ENCODE data around the gene SPANXN5. TPM values are rescaled to one million over a fixed set of nuclear protein-coding genes. Genes with fewer than 3 reads are reported as not detected.
"Not testable (repeated sequence)": the region's sequence is repeated elsewhere in the genome, so short reads cannot be mapped to it uniquely, and the experiment has no call there.

Gene SPANXN5, protein sequence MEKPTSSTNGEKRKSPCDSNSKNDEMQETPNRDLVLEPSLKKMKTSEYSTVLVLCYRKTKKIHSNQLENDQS
- polyA plus RNA-seq (2011; rRNA removed): not detected in 2 replicates
- polyA minus RNA-seq (2011; rRNA and poly(A)+ RNA removed): not detected in 2 replicates

DNA sequence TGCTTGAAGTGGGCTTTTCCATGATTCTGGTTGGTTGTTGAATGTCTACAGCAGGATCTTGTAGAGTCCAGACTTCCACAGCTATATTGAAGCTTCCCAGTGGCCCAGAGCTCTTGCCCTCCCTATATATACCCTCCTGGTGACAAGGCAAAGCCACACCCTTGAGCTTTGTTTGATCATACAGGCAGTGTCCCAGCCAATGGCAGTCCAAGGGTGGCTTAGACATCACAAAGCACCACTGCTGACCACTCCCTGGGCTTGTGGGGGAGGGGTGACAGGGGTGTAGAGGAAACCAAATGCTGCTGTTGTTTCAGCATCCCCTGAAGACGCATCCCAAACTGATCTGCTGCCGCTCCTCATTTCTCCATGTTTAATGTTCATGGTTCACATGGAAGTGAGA lies at the start of gene SPANXN5:
SPANXN5 (minus strand) TSS at position 101 of the 400 bp plus-strand sequence; CDS start at position 22, 79 bp downstream.
- POLR2A ChIA-PET; H3K27me3 ChIP-seq (ENCODE audit: control insufficient read depth, insufficient read depth, low read length); H3K27ac ChIP-seq (ENCODE audit: low read depth, low read length); DNase-seq (ENCODE audit: low read depth, low spot score); H3K4me3 ChIP-seq (ENCODE audit: low read depth, low read length); CTCF ChIA-PET; H3K9me3 ChIP-seq (ENCODE audit: control insufficient read depth, insufficient read depth, low read length): not testable (repeated sequence)

DNA sequence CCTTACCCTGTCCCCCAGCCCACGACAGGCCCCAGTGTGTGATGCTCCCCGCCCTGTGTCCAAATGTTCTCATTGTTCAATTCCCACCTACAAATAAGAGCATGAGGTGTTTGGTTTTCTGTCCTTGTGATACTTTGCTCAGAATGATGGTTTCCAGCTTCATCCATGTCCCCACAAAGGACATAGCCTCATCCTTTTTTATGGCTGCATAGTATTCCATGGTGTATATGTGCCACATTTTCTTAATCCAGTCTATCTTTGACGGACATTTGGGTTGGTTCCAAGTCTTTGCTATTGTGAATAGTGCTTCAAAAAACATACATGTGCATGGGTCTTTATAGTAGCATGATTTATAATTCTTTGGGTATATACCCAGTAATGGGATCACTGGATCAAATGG lies 46.4 kb upstream of the SPANXN5 start:
- H3K27ac ChIP-seq (ENCODE audit: low read depth, low read length); H3K27me3 ChIP-seq (ENCODE audit: control insufficient read depth, insufficient read depth, low read length); DNase-seq (ENCODE audit: low read depth, low spot score); POLR2A ChIA-PET; CTCF ChIA-PET; H3K4me3 ChIP-seq (ENCODE audit: low read depth, low read length); H3K9me3 ChIP-seq (ENCODE audit: control insufficient read depth, insufficient read depth, low read length): not testable (repeated sequence)

DNA sequence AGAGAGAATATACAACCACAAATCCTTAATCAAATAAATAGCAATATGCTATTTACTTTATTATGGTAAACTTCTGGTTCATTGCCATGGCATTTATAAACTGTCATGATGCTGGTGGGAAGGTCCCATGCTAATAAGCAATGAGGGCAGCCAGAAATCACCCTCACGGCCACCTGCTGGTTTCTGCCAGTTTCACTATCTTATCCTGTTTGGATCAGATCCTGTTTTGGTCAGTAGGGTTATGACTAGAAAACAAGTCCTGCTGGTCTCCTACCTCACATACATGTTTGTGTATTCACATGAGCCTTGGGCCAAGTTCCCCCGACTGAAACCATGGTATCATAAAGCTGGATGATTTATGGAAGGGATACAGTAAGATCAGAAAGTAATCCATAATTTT lies 41.9 kb upstream of the SPANXN5 start:
- DNase-seq (ENCODE audit: low read depth, low spot score): no peak

DNA sequence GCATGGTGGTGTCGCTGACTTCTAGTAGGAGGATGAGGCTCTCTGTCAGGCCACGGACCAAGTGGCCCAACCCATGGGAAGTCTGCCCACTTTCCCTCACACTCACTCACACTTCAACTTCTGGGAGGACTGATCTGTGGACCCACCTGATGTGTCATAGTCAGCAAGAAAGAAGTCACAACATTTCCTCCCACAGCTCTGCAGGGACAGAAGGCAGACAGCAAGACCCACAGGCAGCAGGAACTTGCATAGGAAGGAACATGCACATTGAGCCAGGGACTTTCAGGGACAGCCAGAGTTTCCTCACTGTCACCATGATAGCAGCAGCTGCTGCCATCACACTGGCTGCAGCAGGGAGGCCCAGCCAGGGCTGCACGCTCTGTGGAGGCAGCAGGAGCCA lies 33.3 kb upstream of the SPANXN5 start:
- Histone ChIP-seq H3K27me3 (ENCODE audit: control insufficient read depth, insufficient read depth, low read length) (no peaks in the 10 kb centered on the region), H3K27ac (ENCODE audit: low read depth, low read length) (no peak overlapping the region), H3K4me3 (ENCODE audit: low read depth, low read length) (no peak overlapping the region), H3K9me3 (ENCODE audit: control insufficient read depth, insufficient read depth, low read length) (no peaks in the 10 kb centered on the region)
- TF ChIP-seq, protein P1, sequence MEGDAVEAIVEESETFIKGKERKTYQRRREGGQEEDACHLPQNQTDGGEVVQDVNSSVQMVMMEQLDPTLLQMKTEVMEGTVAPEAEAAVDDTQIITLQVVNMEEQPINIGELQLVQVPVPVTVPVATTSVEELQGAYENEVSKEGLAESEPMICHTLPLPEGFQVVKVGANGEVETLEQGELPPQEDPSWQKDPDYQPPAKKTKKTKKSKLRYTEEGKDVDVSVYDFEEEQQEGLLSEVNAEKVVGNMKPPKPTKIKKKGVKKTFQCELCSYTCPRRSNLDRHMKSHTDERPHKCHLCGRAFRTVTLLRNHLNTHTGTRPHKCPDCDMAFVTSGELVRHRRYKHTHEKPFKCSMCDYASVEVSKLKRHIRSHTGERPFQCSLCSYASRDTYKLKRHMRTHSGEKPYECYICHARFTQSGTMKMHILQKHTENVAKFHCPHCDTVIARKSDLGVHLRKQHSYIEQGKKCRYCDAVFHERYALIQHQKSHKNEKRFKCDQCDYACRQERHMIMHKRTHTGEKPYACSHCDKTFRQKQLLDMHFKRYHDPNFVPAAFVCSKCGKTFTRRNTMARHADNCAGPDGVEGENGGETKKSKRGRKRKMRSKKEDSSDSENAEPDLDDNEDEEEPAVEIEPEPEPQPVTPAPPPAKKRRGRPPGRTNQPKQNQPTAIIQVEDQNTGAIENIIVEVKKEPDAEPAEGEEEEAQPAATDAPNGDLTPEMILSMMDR (IDR thresholded peaks at IDR 0.05; ENCODE audit: low read depth, low read length): no peak
- ChIA-PET CTCF (no interaction called here), POLR2A (no interaction called here)
- DNase-seq (ENCODE audit: low read depth, low spot score): no peak

More for the DNA sequence above, 41.9 kb upstream of the SPANXN5 start:
- TF ChIP-seq, protein P1 (IDR thresholded peaks at IDR 0.05; ENCODE audit: low read depth, low read length): no peak
- Histone ChIP-seq H3K27ac (ENCODE audit: low read depth, low read length) (no peak overlapping the region), H3K4me3 (ENCODE audit: low read depth, low read length) (no peak overlapping the region), H3K9me3 (ENCODE audit: control insufficient read depth, insufficient read depth, low read length) (no peaks in the 10 kb centered on the region), H3K27me3 (ENCODE audit: control insufficient read depth, insufficient read depth, low read length) (no peaks in the 10 kb centered on the region)
- POLR2A ChIA-PET: no interaction called here
- CTCF ChIA-PET: no interaction called here

DNA sequence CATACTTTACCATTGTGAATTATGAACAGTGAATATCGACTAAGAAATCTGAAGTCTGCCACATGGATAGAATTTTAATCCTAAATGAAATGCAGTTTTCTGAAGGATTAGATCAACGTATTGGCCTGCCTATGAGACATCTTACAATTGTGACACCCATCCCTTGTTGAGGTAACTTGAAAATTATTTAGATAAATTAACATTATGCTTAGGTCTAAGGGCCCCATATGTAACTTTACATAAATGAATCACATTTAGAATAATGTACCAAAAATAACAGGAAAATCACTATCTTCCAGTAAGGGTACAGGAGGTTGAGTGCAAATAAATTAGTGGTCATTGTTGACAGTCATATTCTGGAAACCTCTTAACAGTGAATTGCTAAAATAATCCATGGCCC lies 27.4 kb upstream of the SPANXN5 start:
- POLR2A ChIA-PET: no interaction called here
- H3K27me3 ChIP-seq (ENCODE audit: control insufficient read depth, insufficient read depth, low read length): no peaks in the 10 kb centered on the region
- TF ChIP-seq, protein P1 (IDR thresholded peaks at IDR 0.05; ENCODE audit: low read depth, low read length): no peak

DNA sequence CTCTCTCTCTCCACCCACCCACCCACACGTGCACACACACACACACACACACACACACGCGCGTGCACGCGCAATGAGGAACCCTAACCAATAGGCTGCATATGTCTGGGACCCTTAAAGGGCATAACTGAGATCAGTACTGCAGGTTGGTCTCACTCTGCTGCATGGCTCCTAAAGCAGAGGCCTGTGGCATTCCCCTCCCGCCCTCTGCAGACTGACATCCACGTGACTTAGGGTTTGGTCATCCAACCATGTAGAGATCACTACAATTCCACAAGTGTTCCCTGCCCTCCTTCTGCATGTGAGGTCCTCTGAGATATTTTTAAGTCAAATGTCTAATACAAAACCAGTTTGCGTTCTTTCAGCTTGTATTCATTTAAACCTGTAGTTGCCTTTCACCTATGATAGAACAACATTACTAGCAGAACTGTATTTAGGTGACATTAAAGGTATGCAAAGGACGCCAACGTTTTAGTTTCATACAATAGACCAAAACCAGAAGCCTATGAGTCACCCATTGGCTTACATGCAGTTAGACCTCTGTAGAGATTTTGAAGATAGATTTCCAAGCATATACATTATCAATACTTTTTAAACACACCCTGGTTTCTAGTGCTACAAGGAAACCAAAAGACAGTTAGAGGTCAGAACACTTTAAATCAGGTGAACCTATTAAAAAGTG lies 24.0 kb upstream of the SPANXN5 start:
- Histone ChIP-seq H3K4me3 (ENCODE audit: low read depth, low read length) (no peak overlapping the region), H3K9me3 (ENCODE audit: control insufficient read depth, insufficient read depth, low read length) (no peaks in the 10 kb centered on the region), H3K27ac (ENCODE audit: low read depth, low read length) (no peak overlapping the region), H3K27me3 (ENCODE audit: control insufficient read depth, insufficient read depth, low read length) (no peaks in the 10 kb centered on the region)
- ChIA-PET POLR2A (no interaction called here), CTCF (no interaction called here)
- TF ChIP-seq, protein P1 (IDR thresholded peaks at IDR 0.05; ENCODE audit: low read depth, low read length): no peak
- DNase-seq (ENCODE audit: low read depth, low spot score): no peak

More for the DNA sequence above, 27.4 kb upstream of the SPANXN5 start:
- H3K4me3 ChIP-seq (ENCODE audit: low read depth, low read length): no peak overlapping the region
- no peak overlapping the region for H3K27ac ChIP-seq (ENCODE audit: low read depth, low read length)
- CTCF ChIA-PET: no interaction called here
- DNase-seq (ENCODE audit: low read depth, low spot score): no peak
- no peaks in the 10 kb centered on the region for H3K9me3 ChIP-seq (ENCODE audit: control insufficient read depth, insufficient read depth, low read length)

Data from AG04450 (cell line).